Frontal cortex (tissue), 4 donors: ENCODE results near the gene GPR137. TPM values are rescaled to one million over a fixed set of nuclear protein-coding genes. Genes with fewer than 3 reads are reported as not detected.

Source experiments
- DNase-seq, 2 donors: peaks; one replicate each; pipeline ENCODE4 v3.0.0; 2012; ENCODE audit warnings: low spot score in 2 of 2
- FAIRE-seq: peaks from 2 replicates; lab custom pipeline; 2012; peaks lifted over from hg19 to GRCh38; lab: Jason Lieb, UNC
- small RNA-seq: library from RNA; depleted of rRNA; stranded (forward); fragments of <200 nt; gene quantifications from one replicate; pipeline ENCODE3, GENCODE V24; 2014
- total RNA-seq: library from RNA; depleted of rRNA; stranded (reverse); fragments of >200 nt; gene quantifications from one replicate; pipeline ENCODE4 v1.2.3, GENCODE V29; 2014
- donor health status: control.
- donor health status: control.
- donor health status: control.

Gene GPR137
- total RNA-seq, 1 donor from 2014 or later = 9.8 TPM

- DNase-seq = peak in 1 of 2 donors; percentile 67
- FAIRE-seq = no peak
Observed at GRCh38 chr11:64331569-64332371, 46.1 kb downstream of the GPR137 start.

- DNase-seq (no peak), FAIRE-seq (no peak)
Observed at GRCh38 chr11:64333556-64333955, 47.9 kb downstream of the GPR137 start.

- no peak for FAIRE-seq
- no peak for DNase-seq
Observed at GRCh38 chr11:64334764-64335735, 49.4 kb downstream of the GPR137 start.

GRCh38 chr11:64337538-64338249 lies 52.0 kb downstream of the GPR137 start:
- no peak for FAIRE-seq
- DNase-seq = no peak

GRCh38 chr11:64338716-64339115 lies 53.1 kb downstream of the GPR137 start:
- FAIRE-seq (no peak), DNase-seq (no peak)

Small RNAs within 50 kb of the gene (small RNA-seq; reads per million reads assigned to genes)
- gene RF00019 = not detected

Other genes starting within 250 kb of the GPR137 start
- 4.5 TPM for gene FLRT1, start 249.9 kb upstream of the GPR137 start, total RNA-seq
- gene MACROD1, start 119.7 kb upstream of the GPR137 start, total RNA-seq = 19.6 TPM
- 91.7 TPM for gene STIP1, start 99.7 kb upstream of the GPR137 start, total RNA-seq
- gene FERMT3, start 79.1 kb upstream of the GPR137 start, total RNA-seq = 0.41 TPM
- gene TRPT1, start 59.7 kb upstream of the GPR137 start, total RNA-seq = 10.6 TPM
- 12.6 TPM for gene NUDT22, start 59.6 kb upstream of the GPR137 start, total RNA-seq
- 9.8 TPM for gene DNAJC4, start 55.3 kb upstream of the GPR137 start, total RNA-seq
- 17.9 TPM for gene VEGFB, start 51.3 kb upstream of the GPR137 start, total RNA-seq
- 26.1 TPM for gene FKBP2, start 44.8 kb upstream of the GPR137 start, total RNA-seq
- 102 TPM for gene PPP1R14B, start 38.9 kb upstream of the GPR137 start, total RNA-seq
- 4.9 TPM for gene PLCB3, start 34.3 kb upstream of the GPR137 start, total RNA-seq
- gene BAD, start 1.2 kb upstream of the GPR137 start, total RNA-seq = 44.8 TPM
- gene KCNK4, start 5.5 kb downstream of the GPR137 start, total RNA-seq = 1.6 TPM
- gene CATSPERZ, start 14.5 kb downstream of the GPR137 start, total RNA-seq = 0.82 TPM
- 12.6 TPM for gene ESRRA, start 19.7 kb downstream of the GPR137 start, total RNA-seq
- gene TRMT112, start 31.7 kb downstream of the GPR137 start, total RNA-seq = 103 TPM
- 129 TPM for gene PRDX5, start 32.3 kb downstream of the GPR137 start, total RNA-seq
- gene CCDC88B, start 54.4 kb downstream of the GPR137 start, total RNA-seq = 0.82 TPM
- 9.4 TPM for gene RPS6KA4, start 73.3 kb downstream of the GPR137 start, total RNA-seq